HG03460 (cell line): ENCODE measurements around the gene C16orf92.
"Not testable (repeated sequence)": the region's sequence is repeated elsewhere in the genome, so short reads cannot be mapped to it uniquely, and the experiment has no call there.

Experiments used
- ATAC-seq: cut with Tn5 transposase; IDR thresholded peaks from one replicate; pipeline ENCODE4 v1.9.1; 2021; ENCODE audit not compliant: unreplicated experiment

Gene C16orf92

GRCh38 chr16:30004424-30004776 lies 18.6 kb upstream of the C16orf92 start:
- ATAC-seq, result no peak

DNA sequence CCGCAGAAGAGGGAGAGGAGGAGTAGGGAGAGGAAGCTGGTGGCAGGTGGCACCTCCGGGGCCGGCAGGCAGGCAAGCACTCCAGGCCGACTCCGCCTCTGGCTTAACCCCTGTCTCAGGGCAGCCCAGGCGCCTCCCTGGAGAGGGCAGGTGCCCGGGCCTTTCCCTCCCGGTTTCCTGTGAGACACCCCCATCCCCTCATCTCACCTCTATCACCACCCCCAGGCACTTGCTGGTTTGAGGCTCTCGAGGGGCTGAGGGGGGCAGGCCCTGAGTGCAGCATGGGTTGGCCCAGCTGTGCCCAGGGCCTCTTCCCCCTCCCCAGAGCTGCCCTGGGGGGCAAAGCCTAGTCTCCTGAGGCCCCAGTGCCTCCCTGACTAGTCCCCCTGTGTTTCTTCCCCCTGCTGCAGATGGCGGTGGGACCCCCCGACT lies 18.2 kb upstream of the C16orf92 start:
- ATAC-seq, result no peak

- ATAC-seq, result no peak
These were observed 17.5 kb upstream of the C16orf92 start for GRCh38 chr16:30005341-30006094.

DNA sequence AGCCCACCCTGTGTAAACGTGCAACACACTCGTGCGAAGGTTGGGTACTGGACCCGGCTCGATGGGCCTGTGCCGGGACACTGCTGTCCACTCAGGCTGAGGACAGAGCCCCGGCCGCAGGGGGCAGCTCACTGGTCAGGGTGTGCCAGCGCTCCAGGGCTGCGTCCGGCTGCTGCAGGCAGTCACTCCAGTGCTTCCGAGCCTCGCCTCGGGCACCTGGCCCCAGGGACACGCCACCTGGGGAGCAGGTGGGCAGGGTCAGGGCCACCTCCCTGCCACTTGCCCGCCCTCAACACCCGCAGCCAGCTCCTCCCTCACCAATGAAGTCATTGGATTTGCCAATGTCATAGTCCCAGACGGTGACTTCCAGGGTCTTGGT lies 16.9 kb upstream of the C16orf92 start:
- ATAC-seq, result no peak

DNA sequence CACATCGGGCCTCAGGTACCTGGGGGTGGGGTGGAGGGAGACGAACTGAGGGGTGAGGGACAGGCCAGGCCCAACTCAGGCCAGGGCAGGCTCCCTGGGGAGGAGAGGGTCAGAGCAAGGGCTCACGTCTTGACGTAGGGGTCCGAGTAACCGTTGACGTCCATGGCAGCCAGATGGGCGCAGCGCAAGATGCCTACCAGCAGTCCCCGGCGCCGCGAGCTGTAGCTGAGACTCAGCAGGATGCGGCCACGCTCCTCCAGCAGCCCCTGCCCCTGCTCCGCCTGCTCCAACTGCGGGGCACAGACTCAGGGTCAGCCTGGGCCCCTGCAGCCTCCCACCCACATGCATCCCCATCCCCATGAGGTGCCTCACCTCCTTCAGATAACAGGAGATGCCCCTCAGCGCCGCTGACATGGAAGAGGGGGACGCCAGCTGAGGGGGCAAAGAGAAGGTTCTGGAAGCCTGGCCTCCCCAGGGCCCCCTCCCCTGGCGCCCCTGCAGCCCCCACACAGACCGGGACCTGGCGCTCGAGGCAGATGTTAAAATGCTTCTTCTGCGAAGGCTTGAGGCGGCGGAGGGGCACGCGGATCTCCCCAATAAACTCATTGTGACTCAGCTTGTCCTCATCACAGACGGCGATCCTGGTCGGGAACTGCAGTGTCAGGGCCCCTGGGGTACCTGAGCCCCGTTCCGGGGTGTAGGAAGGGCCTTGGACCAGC lies 16.2 kb upstream of the C16orf92 start:
- ATAC-seq, result no peak

DNA sequence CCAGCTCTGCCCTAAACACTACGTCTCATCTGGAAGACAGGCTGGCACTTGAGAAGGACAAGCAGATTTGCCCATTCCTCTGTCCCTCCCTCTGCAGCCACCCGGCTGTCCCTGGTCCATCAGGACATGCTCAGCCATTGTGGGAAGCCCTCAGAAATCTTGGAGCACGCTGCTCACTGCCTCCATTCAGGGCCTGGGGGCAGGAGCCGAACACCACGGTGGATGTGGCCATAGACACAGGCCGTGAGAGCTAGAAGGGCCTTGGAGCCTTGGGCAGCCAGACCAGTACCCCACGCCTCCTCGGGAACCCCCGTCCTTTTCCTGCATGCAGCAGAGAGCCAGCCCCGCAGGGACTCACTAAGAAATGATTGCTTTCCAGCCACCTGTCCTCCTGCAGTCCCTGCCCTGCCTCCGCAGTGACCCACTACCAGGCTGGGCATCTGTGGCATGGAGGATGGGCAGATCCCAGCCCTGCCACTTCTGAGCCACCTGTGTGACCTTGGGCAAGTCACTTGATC lies 15.6 kb upstream of the C16orf92 start:
- ATAC-seq, result no peak

GRCh38 chr16:30009085-30009862 lies 13.7 kb upstream of the C16orf92 start:
- no peak for ATAC-seq

DNA sequence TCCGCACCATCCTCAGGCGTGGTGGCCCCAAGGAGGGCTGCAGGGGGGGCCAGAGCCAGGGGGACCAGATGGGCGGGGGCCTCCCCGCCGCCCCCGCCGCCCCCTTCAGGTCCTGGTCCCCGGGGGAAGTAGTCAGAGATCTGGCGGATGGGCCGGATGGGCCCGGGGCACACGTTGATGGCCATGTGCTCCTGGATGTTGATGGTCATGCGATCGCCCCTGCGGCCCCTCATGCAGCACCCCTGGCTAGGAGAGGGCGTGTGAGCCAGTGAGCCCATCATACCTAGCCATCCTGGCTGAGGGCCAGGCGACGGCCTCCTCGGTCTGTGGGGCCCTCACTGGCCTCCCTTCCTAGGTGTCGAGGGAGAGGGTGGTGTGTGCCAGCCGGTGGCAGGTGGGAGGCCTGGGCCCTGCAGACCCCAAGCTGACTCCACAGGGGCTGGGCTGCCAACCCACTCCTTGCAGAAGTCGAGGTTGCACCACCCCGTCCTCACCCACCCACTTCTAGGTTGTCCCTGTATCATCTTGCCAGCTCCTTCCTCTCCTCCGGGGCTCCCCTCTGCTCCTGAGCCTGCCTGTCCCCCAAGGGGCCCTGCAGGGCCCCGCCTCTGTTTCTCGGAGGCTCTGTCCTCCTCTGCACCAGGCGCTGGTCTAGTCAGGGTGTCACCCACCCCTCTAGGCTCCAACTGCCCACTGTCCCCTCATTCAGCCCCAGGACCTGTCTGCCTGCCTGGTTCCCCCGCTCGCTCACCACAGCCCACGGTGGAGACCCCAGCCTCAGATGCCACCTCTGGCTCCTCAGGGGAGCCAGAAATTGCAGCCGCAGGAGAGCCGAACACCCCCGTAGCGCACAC lies 12.8 kb upstream of the C16orf92 start:
- ATAC-seq, result no peak

DNA sequence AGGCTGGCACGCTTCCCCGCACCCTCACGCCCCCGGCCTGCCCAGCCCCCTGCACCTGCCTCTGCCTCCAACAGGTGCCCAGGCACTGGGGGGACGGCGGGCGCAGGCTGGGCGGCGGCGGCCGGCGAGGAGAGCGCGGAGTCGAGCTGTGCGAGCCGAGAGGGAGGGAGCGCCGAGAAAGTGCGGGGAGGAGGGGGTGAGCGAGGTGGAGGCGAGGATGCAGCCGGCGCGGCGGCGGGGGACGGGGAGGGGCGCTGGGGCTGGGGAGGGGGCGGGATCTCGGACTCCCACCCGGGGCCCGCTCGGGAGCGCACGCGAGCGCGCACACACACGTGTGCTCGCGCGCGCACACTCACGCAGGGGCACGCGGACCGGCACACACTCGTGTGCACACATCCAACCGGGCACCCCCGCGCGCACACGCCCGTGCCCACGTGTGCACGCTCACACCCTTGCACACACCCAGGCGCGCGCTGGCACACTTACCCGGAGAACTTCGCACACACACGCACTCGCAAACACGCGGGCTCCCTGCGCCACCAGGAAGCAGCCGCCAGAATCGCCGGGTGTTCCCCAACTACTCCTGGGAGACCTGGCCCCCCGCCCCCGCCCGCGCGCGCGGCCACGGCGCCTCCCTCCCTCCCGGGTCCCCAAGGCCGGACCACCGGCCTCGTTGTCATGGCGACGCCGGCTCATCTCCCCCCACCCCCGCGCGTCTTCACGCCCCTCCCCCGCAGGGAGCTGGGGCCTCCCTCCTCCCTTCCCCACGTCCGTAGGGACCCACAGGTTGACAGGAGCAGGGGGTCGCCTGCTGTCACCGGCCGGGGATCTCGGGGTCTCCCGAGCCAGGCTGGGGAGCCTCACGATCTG lies 11.9 kb upstream of the C16orf92 start, which contains the start of gene DOC2A:
Gene DOC2A, minus strand, starts transcription at position 184 of the 870 bp plus-strand sequence. CDS start 805 bp downstream, outside the sequence.
- no peak for ATAC-seq

- ATAC-seq, result no peak
These were observed 11.1 kb upstream of the C16orf92 start for GRCh38 chr16:30011714-30012504.

- not testable (repeated sequence) for ATAC-seq
These were observed 10.4 kb upstream of the C16orf92 start for GRCh38 chr16:30012598-30012997.

- ATAC-seq, result not testable (repeated sequence)
These were observed 7.5 kb upstream of the C16orf92 start for GRCh38 chr16:30015450-30015849.

DNA sequence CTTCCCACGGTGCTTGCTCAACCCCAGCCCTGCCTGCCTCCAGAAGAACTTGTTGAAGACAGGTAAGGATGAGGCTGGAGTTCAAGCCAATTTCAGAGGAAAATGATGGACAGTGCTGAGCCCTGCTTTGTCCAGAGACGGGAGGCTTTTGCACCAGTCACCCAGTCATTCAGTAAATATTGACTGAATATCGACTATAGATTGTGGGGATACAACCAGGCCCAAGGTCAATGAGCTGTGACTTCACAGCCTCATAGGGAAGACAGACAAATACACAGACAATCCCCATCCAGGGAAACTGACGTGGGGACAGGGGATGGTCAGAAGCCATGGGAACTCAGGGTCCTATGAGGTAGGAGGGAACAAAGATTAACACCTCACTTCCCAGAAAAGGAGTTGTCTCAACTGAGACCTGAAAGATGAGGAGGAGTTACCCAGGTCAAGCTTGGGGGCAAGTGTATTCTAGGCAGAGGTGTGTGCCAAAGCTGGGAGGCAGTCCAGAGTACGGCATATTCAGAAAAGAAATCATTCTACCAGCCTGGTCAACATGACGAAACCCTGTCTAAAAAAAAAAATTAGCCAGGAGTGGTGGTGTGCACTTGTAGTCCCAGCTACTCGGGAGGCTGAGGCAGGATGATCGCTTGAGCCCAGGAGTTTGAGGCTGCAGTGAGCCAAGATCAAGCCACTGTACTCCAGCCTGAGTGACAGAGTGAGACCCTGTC lies 6.3 kb upstream of the C16orf92 start:
- ATAC-seq, result no peak

- ATAC-seq, result no peak
These were observed 5.7 kb upstream of the C16orf92 start for GRCh38 chr16:30017277-30017656.

DNA sequence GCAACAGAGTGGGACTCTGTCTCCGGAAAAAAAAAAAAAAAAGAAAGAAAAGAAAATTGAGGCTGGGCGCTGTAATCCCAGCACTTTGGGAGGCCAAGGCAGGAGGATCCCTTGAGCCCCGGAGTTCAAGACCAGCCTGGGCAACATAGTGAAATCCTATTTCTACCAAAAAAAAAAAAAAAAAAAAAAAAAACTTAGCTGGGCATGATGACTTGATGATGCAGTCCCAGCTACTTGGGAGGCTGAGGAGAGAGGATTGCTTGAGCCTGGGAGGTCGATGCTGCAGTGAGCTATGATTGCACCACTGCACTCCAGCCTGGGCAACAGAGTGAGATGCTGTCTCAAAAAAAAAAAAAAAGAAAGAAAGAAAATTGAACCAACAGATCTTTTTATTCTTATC lies 5.1 kb upstream of the C16orf92 start:
- ATAC-seq, result not testable (repeated sequence)

- no peak for ATAC-seq
These were observed 4.3 kb upstream of the C16orf92 start for GRCh38 chr16:30018731-30019158.

DNA sequence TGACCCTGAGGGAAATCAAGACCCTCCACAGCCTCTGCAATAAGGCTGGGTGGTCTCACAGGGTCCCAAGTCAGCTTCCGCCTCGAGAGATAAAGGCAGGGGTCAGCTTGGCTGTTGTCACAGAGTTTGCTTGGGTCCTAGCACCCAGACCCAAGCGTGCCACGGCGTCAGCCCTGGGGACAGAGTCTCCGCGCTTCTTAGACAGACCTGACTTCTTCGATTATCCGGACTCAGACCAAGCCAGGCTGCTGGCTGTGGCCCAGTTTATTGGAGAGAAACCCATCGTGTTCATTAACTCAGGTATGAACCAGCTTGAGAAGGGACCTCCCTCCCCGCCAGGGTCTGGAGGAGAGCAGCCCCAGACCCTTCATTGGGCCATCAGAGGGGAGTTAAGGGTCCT lies 588 bp downstream of the C16orf92 start:
- no peak for ATAC-seq

DNA sequence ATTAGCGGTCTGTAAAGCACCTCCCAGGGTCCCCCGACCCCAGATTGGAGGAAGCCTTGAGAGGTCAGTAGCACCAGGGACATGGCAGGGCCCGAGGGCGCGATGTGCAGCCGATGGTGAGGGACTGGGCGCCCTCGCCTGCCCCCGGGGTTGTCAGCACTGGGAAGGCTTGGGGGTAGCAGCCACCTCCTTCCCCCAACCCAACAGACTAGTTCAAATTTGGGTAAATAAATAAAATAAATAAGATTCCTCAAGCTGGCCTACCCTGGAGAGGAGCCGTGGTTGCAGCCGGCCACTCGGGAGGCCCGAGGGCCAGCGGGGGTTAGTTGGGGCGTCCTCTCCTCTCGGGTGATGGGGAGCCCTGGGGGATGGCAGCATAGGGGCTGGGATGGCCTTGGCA lies 1.5 kb downstream of the C16orf92 start:
- no peak for ATAC-seq
